Anterior cingulate cortex (tissue), 58 donors: Measurements from ENCODE around the gene MRPL50.

Experiments used
- DNase-seq, 58 donors: peaks; one replicate each; lab custom pipeline; 2025; lab: John Stamatoyannopoulos, UW

The MRPL50 gene

GRCh38 chr9:101398068-101398929, at the start of gene MRPL50, which contains the start of gene ZNF189:
MRPL50 (minus strand) TSS chr9:101398618; CDS start chr9:101398592, 26 bp downstream.
ZNF189 (plus strand) TSS chr9:101398851; CDS start chr9:101399157, 306 bp downstream.
- peak; percentile 88 to 100 (median 98) for DNase-seq

GRCh38 chr9:101446732-101447131, 48.3 kb upstream of the MRPL50 start:
- no peak for DNase-seq

GRCh38 chr9:101445353-101446029, 47.1 kb upstream of the MRPL50 start:
- no peak for DNase-seq

- peak in 32 of 58 donors; percentile 5 to 65 (median 24) for DNase-seq
Measured at GRCh38 chr9:101443364-101443771, 45.0 kb upstream of the MRPL50 start.

GRCh38 chr9:101442736-101443135, 44.3 kb upstream of the MRPL50 start:
- no peak for DNase-seq

DNA sequence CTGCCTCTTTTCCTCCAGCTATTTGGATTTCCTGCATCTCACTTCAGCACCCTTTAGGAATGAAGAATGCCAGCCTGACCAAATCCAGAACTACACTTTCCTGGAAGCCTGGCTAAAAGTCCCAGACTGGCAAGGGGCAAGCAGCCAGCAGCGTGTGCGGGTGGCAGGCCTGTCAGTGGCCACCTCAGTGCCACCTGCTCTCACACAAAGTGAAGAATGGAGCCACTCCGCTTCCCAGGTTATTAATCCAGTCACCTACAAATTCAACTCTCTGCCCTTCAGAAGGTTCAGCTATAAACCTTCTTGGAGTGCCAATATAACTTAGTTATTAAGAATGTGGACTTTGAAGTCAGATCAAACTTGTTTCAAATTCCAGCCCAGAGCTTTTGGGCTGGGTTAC, 43.9 kb upstream of the MRPL50 start:
- DNase-seq: no peak

- DNase-seq: no peak
Measured at GRCh38 chr9:101440714-101441230, 42.4 kb upstream of the MRPL50 start.

- no peak for DNase-seq
Measured at GRCh38 chr9:101438523-101438922, 40.1 kb upstream of the MRPL50 start.

DNA sequence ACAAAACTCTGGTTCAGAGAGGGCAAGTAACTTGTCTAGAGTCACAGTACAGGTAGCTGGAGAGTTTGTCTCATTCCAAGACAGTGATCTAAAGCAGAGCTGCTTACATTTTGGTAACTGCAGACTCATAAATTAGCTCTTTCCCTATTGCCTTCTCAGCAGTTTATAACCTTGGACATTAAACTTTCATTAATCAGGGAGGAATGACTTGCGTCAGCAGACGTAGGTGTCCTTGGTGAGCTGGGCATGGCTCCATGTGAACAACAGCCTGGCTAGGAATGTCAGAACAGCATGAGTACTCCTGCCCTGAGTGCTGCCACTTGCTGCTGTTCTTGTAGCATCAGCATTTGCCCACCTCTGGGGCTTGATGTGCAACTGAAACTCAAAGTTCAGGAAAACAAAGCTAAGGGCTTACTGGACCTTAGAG, 39.4 kb upstream of the MRPL50 start:
- no peak for DNase-seq

- no peak for DNase-seq
Measured at GRCh38 chr9:101435601-101436079, 37.2 kb upstream of the MRPL50 start, which contains the start of gene ALDOB. ALDOB (minus strand) TSS chr9:101435774; CDS start chr9:101430887, 4,887 bp downstream.

GRCh38 chr9:101434998-101435397, 36.6 kb upstream of the MRPL50 start:
- no peak for DNase-seq

- DNase-seq: no peak
Measured at GRCh38 chr9:101433229-101433628, 34.8 kb upstream of the MRPL50 start.

DNA sequence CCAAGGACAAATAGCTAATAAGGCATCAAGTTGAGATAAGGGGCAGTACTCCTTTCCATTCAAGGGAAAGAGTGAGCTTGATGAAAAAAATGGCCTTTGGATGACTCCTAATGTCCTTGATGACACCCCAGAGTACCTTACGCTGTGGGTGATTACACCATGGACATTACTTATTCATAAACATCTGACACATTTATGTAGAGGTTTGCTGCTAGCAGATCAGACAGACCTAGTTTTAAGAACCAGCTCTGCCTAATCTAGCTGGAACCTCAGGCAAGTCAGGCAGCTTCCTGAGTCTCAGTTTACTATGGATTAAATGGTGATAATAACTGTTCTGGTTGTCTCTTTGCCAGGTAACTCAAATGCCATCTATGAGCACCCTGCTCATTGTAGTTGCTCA, 34.3 kb upstream of the MRPL50 start:
- DNase-seq: no peak

DNA sequence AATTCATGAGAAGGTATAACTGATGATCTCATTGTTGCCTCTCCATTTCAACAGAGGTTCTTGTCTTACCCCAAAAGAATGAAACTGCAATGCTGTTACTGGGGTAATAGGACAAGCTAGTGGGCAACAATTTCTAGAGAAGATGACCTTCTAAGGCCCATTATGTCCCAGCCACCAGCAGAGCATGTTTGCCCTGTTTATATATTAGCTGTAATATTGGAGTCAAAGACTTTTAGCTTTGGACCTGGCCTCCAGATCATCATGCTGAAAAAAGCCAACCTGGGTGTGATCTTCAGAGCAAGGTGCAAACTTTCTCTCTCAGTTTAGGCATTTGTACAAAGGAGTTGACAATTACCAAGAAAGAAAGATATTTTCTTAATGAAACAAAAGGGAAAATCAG, 33.8 kb upstream of the MRPL50 start:
- no peak for DNase-seq

DNA sequence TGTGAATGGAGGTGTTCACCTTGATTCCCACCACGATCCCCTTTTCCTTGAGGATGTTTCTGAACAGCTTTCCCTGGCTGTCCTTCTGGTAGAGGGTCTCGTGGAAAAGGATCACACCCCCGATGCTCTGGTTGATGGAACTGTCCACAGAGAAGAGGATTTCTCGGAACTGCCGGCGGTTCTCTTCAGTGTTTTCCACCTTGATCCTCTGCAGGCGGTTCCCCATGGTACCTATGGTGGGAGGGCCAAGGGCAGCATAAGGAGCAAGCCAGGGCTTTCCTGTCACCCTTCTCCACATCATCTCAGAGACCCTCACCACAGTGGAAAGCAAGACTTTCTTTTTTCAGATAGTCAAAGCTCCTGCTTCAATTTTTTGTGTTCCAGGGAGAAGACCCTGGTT, 31.3 kb upstream of the MRPL50 start:
- no peak for DNase-seq

GRCh38 chr9:101428909-101429308, 30.5 kb upstream of the MRPL50 start:
- no peak for DNase-seq

GRCh38 chr9:101427957-101428655, 29.7 kb upstream of the MRPL50 start:
- DNase-seq: no peak

GRCh38 chr9:101427358-101427757, 28.9 kb upstream of the MRPL50 start:
- DNase-seq: no peak

GRCh38 chr9:101421653-101422065, 23.2 kb upstream of the MRPL50 start:
- no peak for DNase-seq

GRCh38 chr9:101419863-101420262, 21.4 kb upstream of the MRPL50 start:
- DNase-seq: no peak
